ENCODE measurements around the gene LINC00237.

- TF ChIP-seq CTCF (IDR thresholded peaks at IDR 0.05), result no peak
- no peak for TF ChIP-seq POLR2A (IDR thresholded peaks at IDR 0.05)
- TF ChIP-seq EP300 (IDR thresholded peaks at IDR 0.05), result no peak
Measured at GRCh38 chr20:21064924-21065323, 41.2 kb downstream of the LINC00237 start.

Data from ovary (tissue), 3 donors.